GM23338 (cell line): ENCODE data around the gene MLF2.

Experiments
- CREB1 ChIP-seq: fragments of 250-450 bp; sonication (Bioruptor Pico); IDR thresholded peaks from 2 replicates; pipeline ENCODE4 v1.5.0; 2020; ENCODE audit warnings: low read depth, mild to moderate bottlenecking, moderate library complexity
- EZH2 ChIP-seq: fragments of 200-600 bp; sonication (generic); IDR thresholded peaks from one replicate; pipeline ENCODE4 v1.8.0; 2017; ENCODE audit warnings: antibody characterized with exemption, mild to moderate bottlenecking, low read depth; ENCODE audit not compliant: unreplicated experiment
- POLR2AphosphoS5 ChIP-seq: IDR thresholded peaks from 2 replicates; pipeline ENCODE4 v1.6.1; 2016; ENCODE audit warnings: antibody characterized with exemption, low read depth
- ZNF114 ChIP-seq: fragments of 250-450 bp; sonication (Bioruptor Pico); IDR thresholded peaks from 2 replicates; pipeline ENCODE4 v1.5.0; 2020; ENCODE audit warnings: mild to moderate bottlenecking, moderate library complexity
- TF ChIP-seq, protein P1 (sequence below), 2 experiments: fragments of 200-600 bp in 1 of 2; sonication (generic) in 1 of 2; conservative IDR thresholded peaks; 2 replicates each; pipeline versions ENCODE4 v1.5.1 to v1.6.1; 2016 to 2017; ENCODE audit warnings: antibody characterized with exemption in 2 of 2, low read depth in 2 of 2, mild to moderate bottlenecking in 2 of 2, moderate library complexity in 1 of 2
- TF ChIP-seq, protein P2 (sequence below): IDR thresholded peaks from 2 replicates; pipeline ENCODE4 v1.6.1; 2016; ENCODE audit warnings: antibody characterized with exemption
- TF ChIP-seq, protein P3 (sequence below): IDR thresholded peaks from one replicate; pipeline ENCODE4 v1.6.1; 2018; ENCODE audit warnings: antibody characterized with exemption; ENCODE audit not compliant: unreplicated experiment

DNA sequence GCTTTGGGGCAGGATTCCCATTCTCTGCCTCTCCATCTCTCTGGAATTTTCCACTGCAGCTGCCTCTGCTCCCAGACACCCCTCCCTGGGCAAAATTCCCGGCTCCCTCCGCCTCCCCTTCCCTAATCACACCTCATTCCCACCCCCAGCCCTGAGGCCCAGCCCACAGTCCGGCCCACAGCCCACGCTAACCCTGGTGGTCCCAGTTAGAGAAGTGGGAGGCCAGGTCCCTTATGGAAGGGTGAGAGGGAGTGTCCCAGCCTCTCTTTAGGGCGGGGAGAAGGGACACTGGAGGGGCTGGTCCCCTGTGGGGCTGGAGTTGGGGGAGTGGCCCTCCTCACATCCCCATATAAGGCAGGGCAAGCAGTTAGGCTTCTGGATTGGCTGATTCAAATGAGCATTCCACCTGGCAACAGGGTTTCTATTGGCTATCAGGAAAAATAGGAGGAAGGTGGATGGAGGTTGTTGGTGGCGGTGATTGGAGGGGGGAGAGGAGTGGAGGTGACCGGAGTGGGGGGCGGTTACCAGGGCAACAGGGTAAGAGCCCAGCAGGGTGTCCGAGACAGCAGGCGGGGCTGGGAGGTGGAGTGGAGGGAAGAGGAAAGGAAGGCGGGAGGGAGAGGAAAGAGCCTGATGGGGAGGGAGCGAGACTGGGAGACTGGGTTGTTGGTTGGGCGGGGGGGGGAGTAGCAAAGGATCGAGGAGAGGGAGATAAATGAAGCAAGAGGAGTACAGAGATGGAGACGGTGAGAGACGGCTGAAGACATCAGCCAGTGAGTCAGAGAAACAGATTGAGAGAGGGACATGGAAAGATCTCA, 11.3 kb upstream of the MLF2 start:
- TF ChIP-seq, protein P1, sequence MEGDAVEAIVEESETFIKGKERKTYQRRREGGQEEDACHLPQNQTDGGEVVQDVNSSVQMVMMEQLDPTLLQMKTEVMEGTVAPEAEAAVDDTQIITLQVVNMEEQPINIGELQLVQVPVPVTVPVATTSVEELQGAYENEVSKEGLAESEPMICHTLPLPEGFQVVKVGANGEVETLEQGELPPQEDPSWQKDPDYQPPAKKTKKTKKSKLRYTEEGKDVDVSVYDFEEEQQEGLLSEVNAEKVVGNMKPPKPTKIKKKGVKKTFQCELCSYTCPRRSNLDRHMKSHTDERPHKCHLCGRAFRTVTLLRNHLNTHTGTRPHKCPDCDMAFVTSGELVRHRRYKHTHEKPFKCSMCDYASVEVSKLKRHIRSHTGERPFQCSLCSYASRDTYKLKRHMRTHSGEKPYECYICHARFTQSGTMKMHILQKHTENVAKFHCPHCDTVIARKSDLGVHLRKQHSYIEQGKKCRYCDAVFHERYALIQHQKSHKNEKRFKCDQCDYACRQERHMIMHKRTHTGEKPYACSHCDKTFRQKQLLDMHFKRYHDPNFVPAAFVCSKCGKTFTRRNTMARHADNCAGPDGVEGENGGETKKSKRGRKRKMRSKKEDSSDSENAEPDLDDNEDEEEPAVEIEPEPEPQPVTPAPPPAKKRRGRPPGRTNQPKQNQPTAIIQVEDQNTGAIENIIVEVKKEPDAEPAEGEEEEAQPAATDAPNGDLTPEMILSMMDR (conservative IDR thresholded peaks at IDR 0.05; ENCODE audit: low read depth in 2 of 2): no peak
- peak; percentile 64 for TF ChIP-seq POLR2AphosphoS5
- TF ChIP-seq EZH2: no peak
- peak; percentile 12; the same call in 1 of the 2 replicates for TF ChIP-seq CREB1 (CRISPR knock-in tag)
- TF ChIP-seq, protein P2, sequence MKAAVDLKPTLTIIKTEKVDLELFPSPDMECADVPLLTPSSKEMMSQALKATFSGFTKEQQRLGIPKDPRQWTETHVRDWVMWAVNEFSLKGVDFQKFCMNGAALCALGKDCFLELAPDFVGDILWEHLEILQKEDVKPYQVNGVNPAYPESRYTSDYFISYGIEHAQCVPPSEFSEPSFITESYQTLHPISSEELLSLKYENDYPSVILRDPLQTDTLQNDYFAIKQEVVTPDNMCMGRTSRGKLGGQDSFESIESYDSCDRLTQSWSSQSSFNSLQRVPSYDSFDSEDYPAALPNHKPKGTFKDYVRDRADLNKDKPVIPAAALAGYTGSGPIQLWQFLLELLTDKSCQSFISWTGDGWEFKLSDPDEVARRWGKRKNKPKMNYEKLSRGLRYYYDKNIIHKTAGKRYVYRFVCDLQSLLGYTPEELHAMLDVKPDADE: no peak
- TF ChIP-seq ZNF114 (CRISPR knock-in tag): no peak
- TF ChIP-seq, protein P3, sequence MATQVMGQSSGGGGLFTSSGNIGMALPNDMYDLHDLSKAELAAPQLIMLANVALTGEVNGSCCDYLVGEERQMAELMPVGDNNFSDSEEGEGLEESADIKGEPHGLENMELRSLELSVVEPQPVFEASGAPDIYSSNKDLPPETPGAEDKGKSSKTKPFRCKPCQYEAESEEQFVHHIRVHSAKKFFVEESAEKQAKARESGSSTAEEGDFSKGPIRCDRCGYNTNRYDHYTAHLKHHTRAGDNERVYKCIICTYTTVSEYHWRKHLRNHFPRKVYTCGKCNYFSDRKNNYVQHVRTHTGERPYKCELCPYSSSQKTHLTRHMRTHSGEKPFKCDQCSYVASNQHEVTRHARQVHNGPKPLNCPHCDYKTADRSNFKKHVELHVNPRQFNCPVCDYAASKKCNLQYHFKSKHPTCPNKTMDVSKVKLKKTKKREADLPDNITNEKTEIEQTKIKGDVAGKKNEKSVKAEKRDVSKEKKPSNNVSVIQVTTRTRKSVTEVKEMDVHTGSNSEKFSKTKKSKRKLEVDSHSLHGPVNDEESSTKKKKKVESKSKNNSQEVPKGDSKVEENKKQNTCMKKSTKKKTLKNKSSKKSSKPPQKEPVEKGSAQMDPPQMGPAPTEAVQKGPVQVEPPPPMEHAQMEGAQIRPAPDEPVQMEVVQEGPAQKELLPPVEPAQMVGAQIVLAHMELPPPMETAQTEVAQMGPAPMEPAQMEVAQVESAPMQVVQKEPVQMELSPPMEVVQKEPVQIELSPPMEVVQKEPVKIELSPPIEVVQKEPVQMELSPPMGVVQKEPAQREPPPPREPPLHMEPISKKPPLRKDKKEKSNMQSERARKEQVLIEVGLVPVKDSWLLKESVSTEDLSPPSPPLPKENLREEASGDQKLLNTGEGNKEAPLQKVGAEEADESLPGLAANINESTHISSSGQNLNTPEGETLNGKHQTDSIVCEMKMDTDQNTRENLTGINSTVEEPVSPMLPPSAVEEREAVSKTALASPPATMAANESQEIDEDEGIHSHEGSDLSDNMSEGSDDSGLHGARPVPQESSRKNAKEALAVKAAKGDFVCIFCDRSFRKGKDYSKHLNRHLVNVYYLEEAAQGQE: no peak
